H7 (cell line): ENCODE results near the gene AHNAK2. TPM values are rescaled to one million over a fixed set of nuclear protein-coding genes. Genes with fewer than 3 reads are reported as not detected.

Source experiments
- DNase-seq: peaks from one replicate; pipeline ENCODE4 v3.0.0; 2012
- H3K27me3 ChIP-seq: 2 replicates; pipeline ENCODE4 v1.6.0; 2011; ENCODE audit warnings: mild to moderate bottlenecking, low read length; ENCODE audit not compliant: control insufficient read depth, insufficient read depth
- H3K36me3 ChIP-seq: replicated peaks from 2 replicates; pipeline ENCODE4 v1.5.1; 2011; ENCODE audit warnings: low read length; ENCODE audit not compliant: control insufficient read depth, insufficient read depth
- H3K4me3 ChIP-seq: 2 replicates; pipeline ENCODE4 v1.5.1; 2011; ENCODE audit warnings: low read depth, mild to moderate bottlenecking, control low read depth, low read length, moderate library complexity; ENCODE audit not compliant: insufficient read depth
- total RNA-seq: library from RNA; depleted of rRNA; stranded (reverse); fragments of >200 nt; shearing (Covaris generic); gene quantifications from 2 replicates; pipeline ENCODE4 v1.2.3, GENCODE V29; 2014

AHNAK2 gene
- total RNA-seq, 1 experiment from 2014 or later, result 2.0 TPM

GRCh38 chr14:104974665-104975390 lies 3.3 kb downstream of the AHNAK2 start:
- Histone ChIP-seq H3K36me3 (no peaks in the 10 kb centered on the region), H3K4me3 (no peak overlapping the region), H3K27me3 (peaks cover 32% of the 10 kb centered on the region)
- DNase-seq, result no peak

GRCh38 chr14:104974146-104974541 lies 4.0 kb downstream of the AHNAK2 start:
- no peak for DNase-seq
- Histone ChIP-seq H3K4me3 (no peak overlapping the region), H3K36me3 (no peaks in the 10 kb centered on the region), H3K27me3 (peaks cover 25% of the 10 kb centered on the region)

- Histone ChIP-seq H3K36me3 (no peaks in the 10 kb centered on the region), H3K27me3 (peaks cover 20% of the 10 kb centered on the region), H3K4me3 (no peak overlapping the region)
- DNase-seq, result no peak
Measured at GRCh38 chr14:104973385-104974145, 4.6 kb downstream of the AHNAK2 start.

GRCh38 chr14:104973135-104973384 lies 5.1 kb downstream of the AHNAK2 start:
- Histone ChIP-seq H3K4me3 (no peak overlapping the region), H3K36me3 (no peaks in the 10 kb centered on the region), H3K27me3 (peaks cover 19% of the 10 kb centered on the region)
- DNase-seq, result no peak

GRCh38 chr14:104972301-104973134 lies 5.7 kb downstream of the AHNAK2 start:
- Histone ChIP-seq H3K27me3 (peaks cover 15% of the 10 kb centered on the region), H3K36me3 (no peaks in the 10 kb centered on the region), H3K4me3 (no peak overlapping the region)
- DNase-seq, result no peak

- no peak for DNase-seq
- Histone ChIP-seq H3K4me3 (no peak overlapping the region), H3K27me3 (peaks cover 6% of the 10 kb centered on the region), H3K36me3 (no peaks in the 10 kb centered on the region)
Measured at GRCh38 chr14:104971447-104972240, 6.5 kb downstream of the AHNAK2 start.

GRCh38 chr14:104970231-104971068 lies 7.7 kb downstream of the AHNAK2 start:
- Histone ChIP-seq H3K27me3 (peaks cover 1% of the 10 kb centered on the region), H3K4me3 (no peak overlapping the region), H3K36me3 (no peaks in the 10 kb centered on the region)
- DNase-seq, result peak; percentile 84

GRCh38 chr14:104969741-104970230 lies 8.4 kb downstream of the AHNAK2 start:
- Histone ChIP-seq H3K4me3 (no peak overlapping the region), H3K36me3 (no peaks in the 10 kb centered on the region), H3K27me3 (peaks cover 1% of the 10 kb centered on the region)
- no peak for DNase-seq

GRCh38 chr14:104968541-104969401 lies 9.4 kb downstream of the AHNAK2 start:
- peak; percentile 71 for DNase-seq
- Histone ChIP-seq H3K4me3 (no peak overlapping the region), H3K36me3 (no peaks in the 10 kb centered on the region), H3K27me3 (peaks cover 1% of the 10 kb centered on the region)

GRCh38 chr14:104968153-104968527 lies 10.0 kb downstream of the AHNAK2 start:
- Histone ChIP-seq H3K27me3 (peaks cover 1% of the 10 kb centered on the region), H3K4me3 (peak overlapping the region; percentile 32; the same call in 1 of the 2 replicates), H3K36me3 (no peaks in the 10 kb centered on the region)
- DNase-seq, result peak; percentile 91

GRCh38 chr14:104967386-104968152 lies 10.6 kb downstream of the AHNAK2 start:
- no peaks in the 10 kb centered on the region for H3K36me3 ChIP-seq
- peaks cover 1% of the 10 kb centered on the region for H3K27me3 ChIP-seq
- H3K4me3 ChIP-seq, result peak overlapping the region; percentile 32; the same call in 1 of the 2 replicates
- peak; percentile 91 for DNase-seq

GRCh38 chr14:104966981-104967385 lies 11.2 kb downstream of the AHNAK2 start:
- peaks cover 1% of the 10 kb centered on the region for H3K27me3 ChIP-seq
- H3K4me3 ChIP-seq, result no peak overlapping the region
- no peaks in the 10 kb centered on the region for H3K36me3 ChIP-seq
- no peak for DNase-seq
